ENCODE measurements around the gene FOXA3.

FOXA3 gene

GRCh38 chr19:45863840-45864628 is at the start of gene FOXA3:
Gene FOXA3 (plus strand): TSS chr19:45864326. CDS start chr19:45864457, 131 bp downstream.
- Histone ChIP-seq H3K27me3 (ENCODE audit: control insufficient read depth in 1 of 2, insufficient read depth in 2 of 2, low read length in 2 of 2) (no peaks in the 10 kb centered on the region), H3K4me1 (ENCODE audit: control insufficient read depth in 1 of 2, insufficient read depth in 2 of 2, low read length in 2 of 2) (peaks cover 5 to 25% of the 10 kb centered on the region in 2 donors), H3K4me3 (ENCODE audit: low read depth in 1 of 2, low read length in 2 of 2) (peak within 1 kb of the TSS; percentile 72 to 74), H3K9ac (ENCODE audit: low read depth in 1 of 2, low read length in 2 of 2) (peak within 1 kb of the TSS; percentile 54 to 71), H3K9me3 (ENCODE audit: control insufficient read depth in 1 of 2, low read length in 2 of 2) (no peaks in the 10 kb centered on the region), H3K27ac (ENCODE audit: low read depth, low read length) (peak within 1 kb of the TSS; percentile 31), H3K36me3 (ENCODE audit: control insufficient read depth in 1 of 2, insufficient read depth in 2 of 2, low read length in 2 of 2) (peaks cover 0 to 8% of the 10 kb centered on the region in 2 donors)

GRCh38 chr19:45814851-45815480 is 49.2 kb upstream of the FOXA3 start, which contains the start of gene RSPH6A:
Gene RSPH6A (minus strand): TSS chr19:45815308. CDS start chr19:45815176, 132 bp downstream.
- no peak within 1 kb of the TSS for H3K9ac ChIP-seq (ENCODE audit: low read depth in 1 of 2, low read length in 2 of 2)
- H3K27me3 ChIP-seq (ENCODE audit: control insufficient read depth in 1 of 2, insufficient read depth in 2 of 2, low read length in 2 of 2), result no peaks in the 10 kb centered on the region
- H3K4me3 ChIP-seq (ENCODE audit: low read depth in 1 of 2, low read length in 2 of 2), result no peak within 1 kb of the TSS
- H3K4me1 ChIP-seq (ENCODE audit: control insufficient read depth in 1 of 2, insufficient read depth in 2 of 2, low read length in 2 of 2), result no peaks in the 10 kb centered on the region
- H3K27ac ChIP-seq (ENCODE audit: low read depth, low read length), result no peak within 1 kb of the TSS
- peaks cover 6 to 8% of the 10 kb centered on the region in 2 donors for H3K36me3 ChIP-seq (ENCODE audit: control insufficient read depth in 1 of 2, insufficient read depth in 2 of 2, low read length in 2 of 2)
- no peaks in the 10 kb centered on the region for H3K9me3 ChIP-seq (ENCODE audit: control insufficient read depth in 1 of 2, low read length in 2 of 2)

GRCh38 chr19:45815481-45816216 is 48.5 kb upstream of the FOXA3 start:
- H3K4me3 ChIP-seq (ENCODE audit: low read depth in 1 of 2, low read length in 2 of 2), result no peak overlapping the region
- H3K9ac ChIP-seq (ENCODE audit: low read depth in 1 of 2, low read length in 2 of 2), result no peak overlapping the region
- H3K36me3 ChIP-seq (ENCODE audit: control insufficient read depth in 1 of 2, insufficient read depth in 2 of 2, low read length in 2 of 2), result peaks cover 9 to 15% of the 10 kb centered on the region in 2 donors
- H3K27me3 ChIP-seq (ENCODE audit: control insufficient read depth in 1 of 2, insufficient read depth in 2 of 2, low read length in 2 of 2), result no peaks in the 10 kb centered on the region
- no peaks in the 10 kb centered on the region for H3K4me1 ChIP-seq (ENCODE audit: control insufficient read depth in 1 of 2, insufficient read depth in 2 of 2, low read length in 2 of 2)
- H3K27ac ChIP-seq (ENCODE audit: low read depth, low read length), result no peak overlapping the region
- no peaks in the 10 kb centered on the region for H3K9me3 ChIP-seq (ENCODE audit: control insufficient read depth in 1 of 2, low read length in 2 of 2)

- Histone ChIP-seq H3K27me3 (ENCODE audit: control insufficient read depth in 1 of 2, insufficient read depth in 2 of 2, low read length in 2 of 2) (no peaks in the 10 kb centered on the region), H3K9ac (ENCODE audit: low read depth in 1 of 2, low read length in 2 of 2) (no peak overlapping the region), H3K4me3 (ENCODE audit: low read depth in 1 of 2, low read length in 2 of 2) (no peak overlapping the region), H3K4me1 (ENCODE audit: control insufficient read depth in 1 of 2, insufficient read depth in 2 of 2, low read length in 2 of 2) (no peaks in the 10 kb centered on the region), H3K9me3 (ENCODE audit: control insufficient read depth in 1 of 2, low read length in 2 of 2) (no peaks in the 10 kb centered on the region), H3K27ac (ENCODE audit: low read depth, low read length) (no peak overlapping the region), H3K36me3 (ENCODE audit: control insufficient read depth in 1 of 2, insufficient read depth in 2 of 2, low read length in 2 of 2) (peaks cover 9 to 22% of the 10 kb centered on the region in 2 donors)
Measured at GRCh38 chr19:45816236-45817009, 47.7 kb upstream of the FOXA3 start.

GRCh38 chr19:45817010-45817724 is 47.0 kb upstream of the FOXA3 start:
- Histone ChIP-seq H3K27ac (ENCODE audit: low read depth, low read length) (no peak overlapping the region), H3K4me3 (ENCODE audit: low read depth in 1 of 2, low read length in 2 of 2) (no peak overlapping the region), H3K36me3 (ENCODE audit: control insufficient read depth in 1 of 2, insufficient read depth in 2 of 2, low read length in 2 of 2) (peaks cover 9 to 27% of the 10 kb centered on the region in 2 donors), H3K9ac (ENCODE audit: low read depth in 1 of 2, low read length in 2 of 2) (no peak overlapping the region), H3K27me3 (ENCODE audit: control insufficient read depth in 1 of 2, insufficient read depth in 2 of 2, low read length in 2 of 2) (no peaks in the 10 kb centered on the region), H3K4me1 (ENCODE audit: control insufficient read depth in 1 of 2, insufficient read depth in 2 of 2, low read length in 2 of 2) (no peaks in the 10 kb centered on the region), H3K9me3 (ENCODE audit: control insufficient read depth in 1 of 2, low read length in 2 of 2) (no peaks in the 10 kb centered on the region)

- no peak overlapping the region for H3K4me3 ChIP-seq (ENCODE audit: low read depth in 1 of 2, low read length in 2 of 2)
- H3K27ac ChIP-seq (ENCODE audit: low read depth, low read length), result no peak overlapping the region
- H3K36me3 ChIP-seq (ENCODE audit: control insufficient read depth in 1 of 2, insufficient read depth in 2 of 2, low read length in 2 of 2), result peaks cover 15 to 33% of the 10 kb centered on the region in 2 donors
- H3K27me3 ChIP-seq (ENCODE audit: control insufficient read depth in 1 of 2, insufficient read depth in 2 of 2, low read length in 2 of 2), result no peaks in the 10 kb centered on the region
- H3K4me1 ChIP-seq (ENCODE audit: control insufficient read depth in 1 of 2, insufficient read depth in 2 of 2, low read length in 2 of 2), result no peaks in the 10 kb centered on the region
- no peak overlapping the region for H3K9ac ChIP-seq (ENCODE audit: low read depth in 1 of 2, low read length in 2 of 2)
- H3K9me3 ChIP-seq (ENCODE audit: control insufficient read depth in 1 of 2, low read length in 2 of 2), result no peaks in the 10 kb centered on the region
Measured at GRCh38 chr19:45817725-45818301, 46.3 kb upstream of the FOXA3 start.

- Histone ChIP-seq H3K9ac (ENCODE audit: low read depth in 1 of 2, low read length in 2 of 2) (no peak overlapping the region), H3K9me3 (ENCODE audit: control insufficient read depth in 1 of 2, low read length in 2 of 2) (no peaks in the 10 kb centered on the region), H3K4me3 (ENCODE audit: low read depth in 1 of 2, low read length in 2 of 2) (no peak overlapping the region), H3K27me3 (ENCODE audit: control insufficient read depth in 1 of 2, insufficient read depth in 2 of 2, low read length in 2 of 2) (no peaks in the 10 kb centered on the region), H3K36me3 (ENCODE audit: control insufficient read depth in 1 of 2, insufficient read depth in 2 of 2, low read length in 2 of 2) (peaks cover 28 to 50% of the 10 kb centered on the region in 2 donors), H3K4me1 (ENCODE audit: control insufficient read depth in 1 of 2, insufficient read depth in 2 of 2, low read length in 2 of 2) (peaks cover 0 to 6% of the 10 kb centered on the region in 2 donors), H3K27ac (ENCODE audit: low read depth, low read length) (no peak overlapping the region)
Measured at GRCh38 chr19:45819769-45820168, 44.4 kb upstream of the FOXA3 start.

- Histone ChIP-seq H3K4me3 (ENCODE audit: low read depth in 1 of 2, low read length in 2 of 2) (no peak overlapping the region), H3K9me3 (ENCODE audit: control insufficient read depth in 1 of 2, low read length in 2 of 2) (no peaks in the 10 kb centered on the region), H3K27ac (ENCODE audit: low read depth, low read length) (no peak overlapping the region), H3K36me3 (ENCODE audit: control insufficient read depth in 1 of 2, insufficient read depth in 2 of 2, low read length in 2 of 2) (peaks cover 33 to 58% of the 10 kb centered on the region in 2 donors), H3K27me3 (ENCODE audit: control insufficient read depth in 1 of 2, insufficient read depth in 2 of 2, low read length in 2 of 2) (no peaks in the 10 kb centered on the region), H3K4me1 (ENCODE audit: control insufficient read depth in 1 of 2, insufficient read depth in 2 of 2, low read length in 2 of 2) (peaks cover 0 to 10% of the 10 kb centered on the region in 2 donors), H3K9ac (ENCODE audit: low read depth in 1 of 2, low read length in 2 of 2) (no peak overlapping the region)
Measured at GRCh38 chr19:45820413-45821102, 43.6 kb upstream of the FOXA3 start.
